Measurements from ENCODE around the gene MRTFB.

Gene MRTFB

GRCh38 chr16:14292051-14292825, 221.1 kb downstream of the MRTFB start:
- no peak for DNase-seq

DNA sequence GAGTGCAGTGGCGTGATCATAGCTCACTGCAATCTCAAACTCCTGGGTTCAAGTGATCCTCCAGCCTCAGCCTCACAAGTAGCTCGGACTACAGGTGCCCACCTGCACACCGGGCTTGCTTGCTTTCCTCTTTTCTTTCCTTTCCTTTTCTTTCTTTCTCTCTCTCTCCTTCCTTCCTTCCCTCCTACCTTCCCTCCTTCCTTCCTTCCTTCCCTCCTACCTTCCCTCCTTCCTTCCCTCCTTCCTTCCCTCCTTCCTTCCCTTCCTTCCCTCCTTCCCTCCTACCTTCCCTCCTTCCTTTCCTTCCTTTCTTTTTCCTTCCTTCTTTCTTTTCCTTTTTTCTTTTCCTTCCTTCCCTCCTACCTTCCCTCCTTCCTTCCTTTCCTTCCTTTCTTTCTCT, 225.5 kb downstream of the MRTFB start:
- DNase-seq, result no peak

DNA sequence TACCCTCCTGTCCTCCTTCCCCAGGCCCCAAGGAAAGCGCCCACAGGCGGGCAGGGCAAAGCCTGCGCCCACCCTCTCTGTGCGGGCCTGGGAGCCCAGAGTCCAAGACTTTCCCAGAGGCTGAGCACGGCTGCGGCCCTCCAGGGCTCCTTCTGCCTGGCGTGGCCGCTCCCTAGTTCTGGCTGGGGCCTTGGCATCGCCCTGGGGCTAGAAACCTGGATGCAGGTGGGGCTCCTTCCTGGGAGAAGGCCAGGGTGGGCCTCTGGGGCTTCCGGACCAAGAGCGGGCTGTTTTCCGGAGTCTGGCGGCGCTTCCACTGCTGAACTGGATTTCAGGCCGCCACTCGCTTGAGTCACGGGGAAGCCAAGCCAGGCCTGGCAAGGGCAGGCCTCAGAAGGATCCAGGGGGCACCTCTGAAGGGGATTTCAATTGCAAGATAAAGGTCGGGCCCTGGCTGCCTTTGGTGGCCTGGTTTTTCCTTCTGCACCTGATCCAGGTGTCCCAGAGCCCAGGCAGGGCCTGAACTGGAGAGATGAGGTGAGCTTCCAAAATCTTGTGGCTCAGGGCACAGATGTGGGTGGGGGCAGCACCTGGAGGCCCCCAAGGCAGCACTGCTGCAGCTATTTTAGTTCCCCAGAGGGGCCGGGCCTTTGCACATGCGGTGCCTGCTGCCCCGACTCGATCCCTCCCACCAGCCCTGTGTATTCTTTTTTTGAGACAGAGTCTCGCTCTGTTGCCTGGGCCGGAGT, 227.4 kb downstream of the MRTFB start:
- DNase-seq, result no peak

DNA sequence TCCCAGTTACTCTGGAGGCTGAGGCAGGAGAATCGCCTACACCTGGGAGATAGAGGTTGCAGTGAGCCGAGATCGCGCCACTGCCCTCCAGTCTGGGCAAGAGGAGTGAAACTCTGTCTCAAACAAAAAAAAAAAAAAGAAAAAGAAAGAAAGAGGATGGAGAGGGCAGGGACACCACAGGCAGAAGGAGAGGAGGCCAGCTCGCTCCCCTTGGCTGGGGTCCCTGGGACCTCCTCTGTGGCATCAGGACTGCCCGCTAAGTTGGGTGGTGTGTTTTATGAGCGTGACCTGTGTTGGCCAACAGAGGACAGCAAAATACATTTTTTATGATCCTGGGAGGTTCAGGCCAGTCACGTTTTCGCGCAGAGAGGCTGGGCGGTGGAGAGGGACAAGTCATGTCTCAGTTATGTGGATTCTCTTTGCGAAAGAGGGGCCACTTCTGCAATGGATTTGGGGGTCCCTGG, 229.6 kb downstream of the MRTFB start:
- peak; percentile 60 for DNase-seq

DNA sequence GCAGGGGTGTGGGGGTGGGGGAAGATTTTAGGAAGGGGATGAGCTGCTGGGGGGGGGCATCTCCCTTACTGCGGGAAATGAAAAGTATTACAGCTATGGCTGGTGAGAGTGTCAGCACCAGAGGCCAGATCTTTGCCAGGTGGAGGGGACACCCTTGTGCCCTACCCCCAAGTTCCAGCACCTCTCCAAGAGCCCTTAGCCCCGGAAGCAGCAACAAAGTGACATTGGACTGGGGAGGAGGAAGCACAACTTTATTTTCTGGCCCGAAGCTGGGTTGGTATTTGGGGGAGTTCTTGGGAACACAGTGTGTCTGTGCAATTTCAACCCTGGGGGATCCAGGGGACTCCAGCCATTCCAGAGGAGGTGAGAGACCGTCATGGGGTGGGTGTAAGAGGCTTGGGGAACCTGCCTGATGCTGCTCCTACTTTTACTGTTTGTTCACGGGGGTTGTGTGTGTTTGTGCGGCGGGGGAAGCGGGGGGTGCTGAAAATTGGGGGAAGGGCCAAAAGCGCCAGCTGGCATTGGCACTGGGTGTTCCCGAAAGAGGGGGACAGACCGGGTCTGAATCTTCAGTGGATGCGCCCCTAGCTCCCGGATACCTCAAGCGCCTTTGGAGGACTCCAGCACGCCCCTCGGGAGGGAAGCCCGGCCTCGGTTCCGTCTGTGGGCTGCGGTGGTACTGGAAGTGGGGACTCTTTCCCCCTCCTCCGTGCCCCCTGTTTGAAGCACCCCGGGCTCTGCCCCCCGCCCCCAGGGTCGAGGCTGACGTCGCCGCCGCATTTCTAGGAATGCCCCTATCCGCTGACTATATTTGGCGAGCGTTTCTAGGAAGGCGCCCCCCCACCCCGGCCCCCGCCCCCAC, 230.3 kb downstream of the MRTFB start:
- DNase-seq, result no peak

GRCh38 chr16:14302031-14302398, 230.9 kb downstream of the MRTFB start:
- DNase-seq, result no peak

GRCh38 chr16:14302399-14303181, 231.5 kb downstream of the MRTFB start:
- no peak for DNase-seq

DNA sequence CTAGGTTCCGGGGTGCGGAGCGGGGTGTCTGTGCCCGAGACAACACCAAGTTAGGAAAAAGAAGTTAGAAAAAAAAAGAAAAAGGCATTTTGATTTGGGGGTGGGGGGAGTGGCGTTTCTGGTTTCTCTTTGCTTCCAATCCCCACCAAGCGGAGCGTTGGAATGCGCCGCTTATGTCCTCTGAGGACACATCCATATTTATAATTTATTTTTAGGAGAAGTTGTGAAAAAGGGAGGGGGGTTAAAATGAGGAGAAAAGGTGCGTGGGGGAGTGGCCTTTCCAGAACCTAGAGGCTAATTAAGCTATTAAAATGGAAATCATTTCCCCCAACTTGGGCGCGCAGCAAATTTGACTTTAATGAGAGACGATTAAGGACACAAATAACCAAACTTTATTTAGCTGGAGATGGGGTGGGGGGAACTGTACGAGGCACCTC, 232.1 kb downstream of the MRTFB start:
- DNase-seq, result no peak

DNA sequence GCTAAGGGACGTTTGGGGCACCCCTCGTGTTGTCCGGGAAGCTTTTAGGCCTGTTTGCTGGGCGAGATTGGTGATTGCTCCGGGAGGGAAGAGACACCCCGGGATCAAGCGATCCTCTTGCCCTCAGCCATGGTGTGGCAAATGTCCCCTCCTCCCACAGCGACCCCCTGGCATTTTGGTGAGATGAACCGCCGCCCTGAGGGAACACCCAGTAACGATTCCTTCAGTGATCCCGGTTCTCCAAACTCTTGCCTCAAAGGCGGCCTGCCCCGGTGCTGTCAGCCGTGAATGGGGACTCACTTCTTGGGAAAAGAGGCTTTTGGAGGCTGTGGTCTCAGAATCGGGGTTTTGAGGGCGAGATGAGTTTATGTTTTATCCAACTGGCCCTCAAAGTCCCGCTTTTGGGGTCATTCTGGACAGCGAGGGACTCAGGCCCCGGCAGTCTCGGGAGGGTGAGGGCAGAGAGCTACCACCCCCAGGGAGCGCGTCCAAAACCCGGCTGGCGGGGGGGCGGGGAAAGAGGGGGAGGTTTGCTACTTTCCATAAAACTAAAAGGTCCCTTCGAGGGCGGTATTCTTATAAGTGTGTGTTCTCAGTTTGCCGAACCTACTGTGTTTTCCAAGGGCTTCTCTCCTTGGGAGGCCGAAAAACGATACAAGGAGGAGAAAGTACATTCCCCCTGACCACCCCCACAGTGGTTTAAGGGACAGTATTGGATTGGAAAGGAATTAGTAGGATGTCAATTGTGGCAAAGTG, 232.7 kb downstream of the MRTFB start:
- DNase-seq, result no peak

DNA sequence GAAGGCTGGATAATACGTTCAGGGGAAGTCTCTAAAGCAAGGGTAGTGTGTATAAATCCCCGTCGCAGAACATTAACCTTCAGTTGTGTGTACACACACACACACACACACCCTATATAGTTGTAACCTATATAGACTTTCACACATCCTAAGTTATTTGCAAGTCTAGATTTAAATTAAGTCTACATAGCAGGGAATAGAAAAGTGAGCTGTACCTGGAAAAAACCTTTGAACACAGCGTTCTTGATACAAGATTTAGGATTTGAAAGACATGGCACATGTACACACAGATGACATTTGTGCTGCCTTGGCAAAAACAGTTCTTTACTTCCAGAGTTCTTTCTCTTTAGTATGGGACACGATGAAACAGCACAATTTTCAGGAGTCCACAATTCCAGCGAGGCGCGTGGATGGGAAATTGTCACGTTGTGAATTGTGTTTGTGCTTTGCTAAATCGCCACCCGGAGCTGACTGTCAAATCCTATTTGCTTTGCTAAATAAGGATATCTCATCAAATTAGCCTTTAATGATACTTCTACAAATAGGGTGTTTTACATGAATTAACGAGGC, 233.9 kb downstream of the MRTFB start:
- no peak for DNase-seq

- DNase-seq, result no peak
These were observed 235.5 kb downstream of the MRTFB start for GRCh38 chr16:14306485-14307058.

GRCh38 chr16:14307059-14307526, 236.0 kb downstream of the MRTFB start:
- no peak for DNase-seq

- DNase-seq, result no peak
These were observed 236.6 kb downstream of the MRTFB start for GRCh38 chr16:14307527-14308367.

DNA sequence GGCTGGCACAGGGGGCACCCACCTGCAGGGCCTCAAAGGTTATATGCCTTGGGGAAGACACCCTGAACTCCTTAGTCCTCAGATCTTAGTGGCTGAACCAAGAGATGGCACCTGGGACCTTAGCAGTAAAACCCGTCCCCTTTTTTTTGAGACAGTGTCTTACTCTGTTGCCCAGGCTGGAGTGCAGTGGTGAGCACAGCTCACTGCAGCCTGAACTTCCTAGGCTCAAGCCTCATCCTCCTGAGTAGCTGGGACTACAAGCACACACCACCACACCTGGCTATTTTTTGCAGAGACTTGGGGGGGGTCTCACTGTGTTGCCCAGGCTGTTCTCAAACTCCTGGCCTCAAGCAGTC, 237.2 kb downstream of the MRTFB start:
- DNase-seq, result no peak

GRCh38 chr16:14309001-14309886, 238.1 kb downstream of the MRTFB start:
- DNase-seq, result no peak

DNA sequence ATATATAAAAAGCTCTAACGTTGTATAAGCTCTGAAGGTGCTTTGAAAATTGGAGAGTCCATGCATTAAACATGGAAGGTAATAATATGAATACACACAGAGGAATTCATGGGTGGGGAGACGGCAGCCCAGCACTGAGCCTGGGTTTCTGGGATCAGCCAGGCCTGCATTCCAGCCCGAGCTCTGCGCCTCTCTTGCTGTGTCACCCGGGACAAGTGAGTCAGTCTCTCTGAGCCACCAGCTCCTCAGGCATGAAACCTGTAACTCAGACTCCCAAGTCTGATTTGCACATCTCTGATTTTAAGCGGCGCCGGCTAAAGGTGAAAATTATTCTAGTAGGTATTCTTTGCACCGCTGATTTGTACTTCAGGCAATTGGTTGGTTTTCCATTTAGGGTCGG, 238.8 kb downstream of the MRTFB start:
- DNase-seq, result no peak

- no peak for DNase-seq
These were observed 239.4 kb downstream of the MRTFB start for GRCh38 chr16:14310519-14310991.

DNA sequence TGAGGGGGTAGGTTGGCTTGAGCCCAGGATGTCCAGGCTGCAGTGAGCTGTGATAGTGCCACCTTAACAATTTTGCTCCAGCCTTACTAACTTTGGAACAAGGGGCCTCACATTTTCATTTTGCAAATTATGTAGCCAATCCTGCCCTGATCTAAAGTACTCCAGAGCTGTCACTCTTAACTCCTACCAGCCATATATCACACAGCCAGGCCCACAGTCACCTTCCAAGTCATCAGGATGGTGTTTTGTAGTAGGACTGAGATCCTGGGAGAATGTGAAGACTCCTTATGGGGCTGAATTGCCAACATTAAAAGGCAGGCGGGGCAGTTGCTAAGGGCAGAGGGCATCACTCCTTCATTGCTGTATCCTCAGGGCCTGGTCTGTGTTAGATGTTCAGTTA, 243.0 kb downstream of the MRTFB start:
- DNase-seq, result no peak

Measured in DMS 273 treated with DMSO at 0.1 percent for 48 hours (cell line).